ENCODE measurements around the gene ZFYVE26.

ZFYVE26 gene

GRCh38 chr14:67816326-67817002 lies at the start of gene ZFYVE26:
Gene ZFYVE26, minus strand, starts transcription at chr14:67816590. Its CDS starts 627 bp downstream, at chr14:67815963.
- peaks cover 2% of the 10 kb centered on the region; the same call in 1 of the 2 replicates for H3K36me3 ChIP-seq (ENCODE audit: insufficient read depth, low read length)
- peaks cover 7% of the 10 kb centered on the region; the same call in 1 of the 2 replicates for H3K4me1 ChIP-seq (ENCODE audit: insufficient read depth, low read length)
- H3K9me3 ChIP-seq (ENCODE audit: control insufficient read depth, insufficient read depth, low read length) = no peaks in the 10 kb centered on the region
- H3K9ac ChIP-seq (ENCODE audit: low read depth, low read length) = peak within 1 kb of the TSS; percentile 87

- Histone ChIP-seq H3K9ac (ENCODE audit: low read depth, low read length) (no peak overlapping the region), H3K36me3 (ENCODE audit: insufficient read depth, low read length) (no peaks in the 10 kb centered on the region; the same call in 1 of the 2 replicates), H3K4me1 (ENCODE audit: insufficient read depth, low read length) (no peaks in the 10 kb centered on the region), H3K9me3 (ENCODE audit: control insufficient read depth, insufficient read depth, low read length) (peaks cover 11% of the 10 kb centered on the region; the same call in 1 of the 2 replicates)
Observed at GRCh38 chr14:67863223-67863622, 46.8 kb upstream of the ZFYVE26 start.

- no peaks in the 10 kb centered on the region for H3K36me3 ChIP-seq (ENCODE audit: insufficient read depth, low read length)
- H3K4me1 ChIP-seq (ENCODE audit: insufficient read depth, low read length) = no peaks in the 10 kb centered on the region
- H3K9ac ChIP-seq (ENCODE audit: low read depth, low read length) = no peak overlapping the region
- H3K9me3 ChIP-seq (ENCODE audit: control insufficient read depth, insufficient read depth, low read length) = no peaks in the 10 kb centered on the region
Observed at GRCh38 chr14:67859169-67859749, 42.9 kb upstream of the ZFYVE26 start.

GRCh38 chr14:67857778-67858350 lies 41.5 kb upstream of the ZFYVE26 start:
- Histone ChIP-seq H3K9me3 (ENCODE audit: control insufficient read depth, insufficient read depth, low read length) (no peaks in the 10 kb centered on the region), H3K4me1 (ENCODE audit: insufficient read depth, low read length) (no peaks in the 10 kb centered on the region), H3K36me3 (ENCODE audit: insufficient read depth, low read length) (no peaks in the 10 kb centered on the region), H3K9ac (ENCODE audit: low read depth, low read length) (no peak overlapping the region)

GRCh38 chr14:67856827-67857226 lies 40.4 kb upstream of the ZFYVE26 start:
- Histone ChIP-seq H3K9me3 (ENCODE audit: control insufficient read depth, insufficient read depth, low read length) (no peaks in the 10 kb centered on the region), H3K4me1 (ENCODE audit: insufficient read depth, low read length) (no peaks in the 10 kb centered on the region), H3K36me3 (ENCODE audit: insufficient read depth, low read length) (no peaks in the 10 kb centered on the region), H3K9ac (ENCODE audit: low read depth, low read length) (no peak overlapping the region)

- H3K4me1 ChIP-seq (ENCODE audit: insufficient read depth, low read length) = no peaks in the 10 kb centered on the region
- H3K36me3 ChIP-seq (ENCODE audit: insufficient read depth, low read length) = no peaks in the 10 kb centered on the region; the same call in 1 of the 2 replicates
- H3K9ac ChIP-seq (ENCODE audit: low read depth, low read length) = no peak overlapping the region
- no peaks in the 10 kb centered on the region for H3K9me3 ChIP-seq (ENCODE audit: control insufficient read depth, insufficient read depth, low read length)
Observed at GRCh38 chr14:67853715-67854114, 37.3 kb upstream of the ZFYVE26 start.

- H3K4me1 ChIP-seq (ENCODE audit: insufficient read depth, low read length) = no peaks in the 10 kb centered on the region
- no peaks in the 10 kb centered on the region; the same call in 1 of the 2 replicates for H3K9me3 ChIP-seq (ENCODE audit: control insufficient read depth, insufficient read depth, low read length)
- H3K36me3 ChIP-seq (ENCODE audit: insufficient read depth, low read length) = no peaks in the 10 kb centered on the region; the same call in 1 of the 2 replicates
- H3K9ac ChIP-seq (ENCODE audit: low read depth, low read length) = no peak overlapping the region
Observed at GRCh38 chr14:67852926-67853604, 36.7 kb upstream of the ZFYVE26 start.

GRCh38 chr14:67851785-67852410 lies 35.5 kb upstream of the ZFYVE26 start:
- no peaks in the 10 kb centered on the region; the same call in 1 of the 2 replicates for H3K36me3 ChIP-seq (ENCODE audit: insufficient read depth, low read length)
- no peaks in the 10 kb centered on the region for H3K4me1 ChIP-seq (ENCODE audit: insufficient read depth, low read length)
- no peaks in the 10 kb centered on the region; the same call in 1 of the 2 replicates for H3K9me3 ChIP-seq (ENCODE audit: control insufficient read depth, insufficient read depth, low read length)
- no peak overlapping the region for H3K9ac ChIP-seq (ENCODE audit: low read depth, low read length)

GRCh38 chr14:67850066-67850830 lies 33.9 kb upstream of the ZFYVE26 start:
- Histone ChIP-seq H3K9ac (ENCODE audit: low read depth, low read length) (no peak overlapping the region), H3K36me3 (ENCODE audit: insufficient read depth, low read length) (no peaks in the 10 kb centered on the region; the same call in 1 of the 2 replicates), H3K4me1 (ENCODE audit: insufficient read depth, low read length) (no peaks in the 10 kb centered on the region), H3K9me3 (ENCODE audit: control insufficient read depth, insufficient read depth, low read length) (no peaks in the 10 kb centered on the region; the same call in 1 of the 2 replicates)

- Histone ChIP-seq H3K36me3 (ENCODE audit: insufficient read depth, low read length) (no peaks in the 10 kb centered on the region), H3K4me1 (ENCODE audit: insufficient read depth, low read length) (no peaks in the 10 kb centered on the region), H3K9me3 (ENCODE audit: control insufficient read depth, insufficient read depth, low read length) (no peaks in the 10 kb centered on the region; the same call in 1 of the 2 replicates), H3K9ac (ENCODE audit: low read depth, low read length) (no peak overlapping the region)
Observed at GRCh38 chr14:67846029-67846610, 29.7 kb upstream of the ZFYVE26 start.

GRCh38 chr14:67837011-67837624 lies 20.7 kb upstream of the ZFYVE26 start:
- no peak overlapping the region for H3K9ac ChIP-seq (ENCODE audit: low read depth, low read length)
- no peaks in the 10 kb centered on the region for H3K9me3 ChIP-seq (ENCODE audit: control insufficient read depth, insufficient read depth, low read length)

GRCh38 chr14:67835596-67835995 lies 19.2 kb upstream of the ZFYVE26 start:
- Histone ChIP-seq H3K4me1 (ENCODE audit: insufficient read depth, low read length) (no peaks in the 10 kb centered on the region), H3K9ac (ENCODE audit: low read depth, low read length) (no peak overlapping the region), H3K36me3 (ENCODE audit: insufficient read depth, low read length) (no peaks in the 10 kb centered on the region), H3K9me3 (ENCODE audit: control insufficient read depth, insufficient read depth, low read length) (no peaks in the 10 kb centered on the region)

More at GRCh38 chr14:67837011-67837624, 20.7 kb upstream of the ZFYVE26 start:
- Histone ChIP-seq H3K36me3 (ENCODE audit: insufficient read depth, low read length) (no peaks in the 10 kb centered on the region), H3K4me1 (ENCODE audit: insufficient read depth, low read length) (no peaks in the 10 kb centered on the region)

- Histone ChIP-seq H3K9me3 (ENCODE audit: control insufficient read depth, insufficient read depth, low read length) (no peaks in the 10 kb centered on the region), H3K36me3 (ENCODE audit: insufficient read depth, low read length) (no peaks in the 10 kb centered on the region), H3K9ac (ENCODE audit: low read depth, low read length) (no peak overlapping the region), H3K4me1 (ENCODE audit: insufficient read depth, low read length) (no peaks in the 10 kb centered on the region)
Observed at GRCh38 chr14:67833403-67833802, 17.0 kb upstream of the ZFYVE26 start.
